Tibial nerve (tissue), 3 donors: ENCODE data around the gene TNS3.

Source experiments
- EP300 ChIP-seq, 2 donors: sonication (generic); formaldehyde crosslinking; IDR thresholded peaks; one replicate each; pipeline ENCODE4 v1.6.1; 2017; ENCODE audit warnings: antibody characterized with exemption in 2 of 2, mild to moderate bottlenecking in 1 of 2
- POLR2A ChIP-seq, 2 donors: fragments of 450-650 bp; IDR thresholded peaks; one replicate each; pipeline ENCODE4 v1.6.1; 2017; ENCODE audit warnings: antibody characterized with exemption in 2 of 2, mild to moderate bottlenecking in 2 of 2, moderate library complexity in 2 of 2

DNA sequence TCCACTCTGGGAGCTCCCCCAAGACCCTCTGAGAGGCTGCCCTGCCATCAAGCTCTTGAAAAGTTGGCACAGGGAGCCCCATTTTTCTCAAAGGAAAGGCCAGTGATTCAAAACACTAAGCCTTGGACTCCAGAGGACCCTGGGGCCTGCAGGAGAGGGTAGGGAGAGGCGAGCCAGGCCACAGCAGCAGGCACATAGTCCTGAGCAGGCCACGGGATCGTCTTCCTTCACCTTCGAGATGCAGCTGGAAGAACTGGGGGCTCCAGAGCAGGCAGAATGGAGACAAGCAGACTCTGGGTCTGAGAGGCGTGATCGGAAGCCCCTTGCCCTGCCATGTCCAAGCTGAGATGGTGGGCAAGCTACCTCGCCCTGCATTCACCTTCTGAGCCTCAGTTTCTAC, 13.9 kb downstream of the TNS3 start:
- TF ChIP-seq EP300 (IDR thresholded peaks at IDR 0.05) (no peak), POLR2A (IDR thresholded peaks at IDR 0.05) (no peak)
